HepG2 (cell line): ENCODE measurements around the gene ICAM5. TPM values are rescaled to one million over a fixed set of nuclear protein-coding genes. Genes with fewer than 3 reads are reported as not detected.

ENCODE experiments used
- ASH2L ChIP-seq: fragments of 300-600, 200-600 bp; sonication (generic); IDR thresholded peaks from 2 replicates; pipeline ENCODE4 v1.7.0; 2017; ENCODE audit warnings: low read depth, mild to moderate bottlenecking, moderate library complexity, mixed read lengths, low read length; ENCODE audit not compliant: insufficient read length
- EHMT2 ChIP-seq: fragments of 200-600 bp; sonication (generic); IDR thresholded peaks from 2 replicates; pipeline ENCODE4 v1.7.0; 2017; ENCODE audit warnings: antibody characterized with exemption, low read depth, low read length, borderline replicate concordance
- ESRRA ChIP-seq: sonication (generic); formaldehyde crosslinking; IDR thresholded peaks from 2 replicates; pipeline ENCODE4 v1.5.1; 2020; ENCODE audit warnings: mild to moderate bottlenecking, low read depth, missing genetic modification reagents
- FOXK1 ChIP-seq: sonication (generic); formaldehyde crosslinking; IDR thresholded peaks from 2 replicates; pipeline ENCODE4 v1.4.0; 2020; ENCODE audit warnings: low read depth, missing genetic modification reagents, borderline replicate concordance
- ISL2 ChIP-seq: sonication (generic); formaldehyde crosslinking; IDR thresholded peaks from 2 replicates; pipeline ENCODE4 v1.5.0; 2020; ENCODE audit warnings: missing genetic modification reagents
- LCORL ChIP-seq, 2 experiments: fragments of 450-650 bp in 1 of 2; sonication (generic) in 1 of 2; formaldehyde crosslinking in 1 of 2; IDR thresholded peaks; 2 replicates each; pipeline versions ENCODE4 v1.5.0 to v1.6.1; 2017 to 2020; ENCODE audit warnings: antibody characterized with exemption in 1 of 2, missing genetic modification reagents in 1 of 2
- MIXL1 ChIP-seq: IDR thresholded peaks from 2 replicates; pipeline ENCODE4 v1.6.1; 2016
- MTF1 ChIP-seq: sonication (generic); formaldehyde crosslinking; IDR thresholded peaks from 2 replicates; pipeline ENCODE4 v1.5.0; 2020; ENCODE audit warnings: missing genetic modification reagents
- NR2F2 ChIP-seq: IDR thresholded peaks from 2 replicates; pipeline ENCODE4 v1.6.1; 2012; ENCODE audit warnings: low read depth, inconsistent platforms, borderline replicate concordance
- ZNF225 ChIP-seq: sonication (generic); formaldehyde crosslinking; IDR thresholded peaks from 2 replicates; pipeline ENCODE4 v1.4.0; 2020; ENCODE audit warnings: mild to moderate bottlenecking, missing genetic modification reagents
- ZNF230 ChIP-seq: sonication (generic); formaldehyde crosslinking; IDR thresholded peaks from 2 replicates; pipeline ENCODE4 v1.4.0; 2020; ENCODE audit warnings: mild to moderate bottlenecking, missing genetic modification reagents
- ZNF30 ChIP-seq: sonication (generic); formaldehyde crosslinking; IDR thresholded peaks from 2 replicates; pipeline ENCODE4 v1.5.0; 2020; ENCODE audit warnings: mild to moderate bottlenecking, missing genetic modification reagents
- ZNF350 ChIP-seq: sonication (generic); formaldehyde crosslinking; IDR thresholded peaks from 2 replicates; pipeline ENCODE4 v1.4.0; 2020; ENCODE audit warnings: mild to moderate bottlenecking, low read depth, missing genetic modification reagents, borderline replicate concordance
- ZNF577 ChIP-seq: sonication (generic); formaldehyde crosslinking; IDR thresholded peaks from 2 replicates; pipeline ENCODE4 v1.4.0; 2020; ENCODE audit warnings: mild to moderate bottlenecking, low read depth, missing genetic modification reagents, borderline replicate concordance
- ZNF629 ChIP-seq: sonication (generic); formaldehyde crosslinking; conservative IDR thresholded peaks from 2 replicates; pipeline ENCODE4 v1.5.0; 2020; ENCODE audit warnings: missing genetic modification reagents
- ZNF883 ChIP-seq: sonication (generic); formaldehyde crosslinking; IDR thresholded peaks from 2 replicates; pipeline ENCODE4 v1.5.1; 2020; ENCODE audit warnings: mild to moderate bottlenecking, missing genetic modification reagents; ENCODE audit errors: not compliant biosample characterization
- polyA plus RNA-seq, 8 experiments: library from polyadenylated mRNA; depleted of rRNA in 3 of 8; stranded (reverse) in 7 of 8; unstranded in 1 of 8; fragments of >200 nt; fragmentation: Illumina TruSeq in 4 of 8; extraction: Trizol in 4 of 8; gene quantifications; 2 replicates each; pipeline versions ENCODE4 v1.2.1 to v1.2.3, GENCODE V29; 2011 to 2016; ENCODE audit warnings: low read depth in 4 of 8, missing spikeins in 1 of 8, mixed read lengths in 1 of 8; ENCODE audit not compliant: insufficient read depth in 1 of 8
- total RNA-seq, 5 experiments: library from RNA; depleted of rRNA; stranded (reverse); fragments of >200 nt; fragmentation: Illumina TruSeq; extraction: Trizol; gene quantifications; 2 replicates each; pipeline ENCODE4 v1.2.3, GENCODE V29; 2016; ENCODE audit warnings: low read depth in 1 of 5
- TF ChIP-seq, protein P1 (sequence below): sonication (generic); formaldehyde crosslinking; IDR thresholded peaks from 2 replicates; pipeline ENCODE4 v1.5.1; 2020; ENCODE audit warnings: mild to moderate bottlenecking, moderate library complexity, missing genetic modification reagents
- TF ChIP-seq, protein P2 (sequence below): sonication (generic); formaldehyde crosslinking; IDR thresholded peaks from 2 replicates; pipeline ENCODE4 v1.8.0; 2022; ENCODE audit warnings: mild to moderate bottlenecking, missing genetic modification reagents; ENCODE audit not compliant: insufficient replicate concordance
- TF ChIP-seq, protein P3 (sequence below): sonication (generic); formaldehyde crosslinking; IDR thresholded peaks from 2 replicates; pipeline ENCODE4 v1.5.1; 2020; ENCODE audit warnings: mild to moderate bottlenecking, missing genetic modification reagents
- TF ChIP-seq, protein P4 (sequence below): sonication (generic); formaldehyde crosslinking; IDR thresholded peaks from 2 replicates; pipeline ENCODE4 v1.4.0; 2020; ENCODE audit warnings: missing genetic modification reagents
- TF ChIP-seq, protein P5 (sequence below): sonication (generic); formaldehyde crosslinking; IDR thresholded peaks from 2 replicates; pipeline ENCODE4 v1.4.0; 2020; ENCODE audit warnings: missing genetic modification reagents

ICAM5 gene
- total and polyA plus RNA-seq, 2 of the 13 experiments (the other 11 are each of a cell fraction or from before 2014, with no cell fraction given) = 0.46 to 1.6 TPM

DNA sequence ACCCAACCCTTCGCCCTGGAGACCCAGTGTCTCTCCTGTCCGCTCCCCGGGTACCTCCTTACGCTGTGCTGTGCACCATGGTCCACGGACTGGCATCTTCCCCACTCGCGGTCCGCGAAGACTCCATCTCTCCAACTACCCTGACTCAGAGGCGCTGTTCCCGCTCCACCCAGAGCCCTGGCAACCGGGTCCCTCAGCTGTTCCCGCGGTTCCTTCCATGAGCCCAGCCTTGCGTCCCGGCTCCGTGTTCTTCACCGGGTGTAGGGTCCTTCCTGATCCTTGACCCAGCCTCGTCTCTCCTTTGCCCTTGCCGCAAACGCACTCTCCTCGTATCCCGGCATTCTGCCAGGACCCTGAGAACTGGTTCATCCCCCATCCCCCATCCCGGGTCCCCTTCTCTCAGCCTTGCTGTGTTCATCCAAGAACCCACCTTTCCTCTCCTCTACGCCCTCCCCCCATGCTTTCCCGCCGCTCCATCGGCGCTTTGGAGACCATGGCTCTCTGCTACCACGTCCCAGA, 664 bp downstream of the ICAM5 start (continued):
- TF ChIP-seq, protein P1, sequence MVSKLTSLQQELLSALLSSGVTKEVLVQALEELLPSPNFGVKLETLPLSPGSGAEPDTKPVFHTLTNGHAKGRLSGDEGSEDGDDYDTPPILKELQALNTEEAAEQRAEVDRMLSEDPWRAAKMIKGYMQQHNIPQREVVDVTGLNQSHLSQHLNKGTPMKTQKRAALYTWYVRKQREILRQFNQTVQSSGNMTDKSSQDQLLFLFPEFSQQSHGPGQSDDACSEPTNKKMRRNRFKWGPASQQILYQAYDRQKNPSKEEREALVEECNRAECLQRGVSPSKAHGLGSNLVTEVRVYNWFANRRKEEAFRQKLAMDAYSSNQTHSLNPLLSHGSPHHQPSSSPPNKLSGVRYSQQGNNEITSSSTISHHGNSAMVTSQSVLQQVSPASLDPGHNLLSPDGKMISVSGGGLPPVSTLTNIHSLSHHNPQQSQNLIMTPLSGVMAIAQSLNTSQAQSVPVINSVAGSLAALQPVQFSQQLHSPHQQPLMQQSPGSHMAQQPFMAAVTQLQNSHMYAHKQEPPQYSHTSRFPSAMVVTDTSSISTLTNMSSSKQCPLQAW = 0 out of 2 replicates have a peak, but pooled peaks have one; percentile 5
- TF ChIP-seq ISL2 (CRISPR knock-in tag) = no peak
- no peak for TF ChIP-seq FOXK1 (CRISPR knock-in tag)
- TF ChIP-seq ZNF30 = no peak
- TF ChIP-seq NR2F2 = no peak
- no peak for TF ChIP-seq ASH2L
- no peak for TF ChIP-seq ZNF225
- TF ChIP-seq ESRRA = 0 out of 2 replicates have a peak, but pooled peaks have one; percentile 24
- TF ChIP-seq, protein P2, sequence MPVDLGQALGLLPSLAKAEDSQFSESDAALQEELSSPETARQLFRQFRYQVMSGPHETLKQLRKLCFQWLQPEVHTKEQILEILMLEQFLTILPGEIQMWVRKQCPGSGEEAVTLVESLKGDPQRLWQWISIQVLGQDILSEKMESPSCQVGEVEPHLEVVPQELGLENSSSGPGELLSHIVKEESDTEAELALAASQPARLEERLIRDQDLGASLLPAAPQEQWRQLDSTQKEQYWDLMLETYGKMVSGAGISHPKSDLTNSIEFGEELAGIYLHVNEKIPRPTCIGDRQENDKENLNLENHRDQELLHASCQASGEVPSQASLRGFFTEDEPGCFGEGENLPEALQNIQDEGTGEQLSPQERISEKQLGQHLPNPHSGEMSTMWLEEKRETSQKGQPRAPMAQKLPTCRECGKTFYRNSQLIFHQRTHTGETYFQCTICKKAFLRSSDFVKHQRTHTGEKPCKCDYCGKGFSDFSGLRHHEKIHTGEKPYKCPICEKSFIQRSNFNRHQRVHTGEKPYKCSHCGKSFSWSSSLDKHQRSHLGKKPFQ (CRISPR knock-in tag) = no peak
- TF ChIP-seq MIXL1 = no peak
- no peak for TF ChIP-seq ZNF883
- TF ChIP-seq, protein P3, sequence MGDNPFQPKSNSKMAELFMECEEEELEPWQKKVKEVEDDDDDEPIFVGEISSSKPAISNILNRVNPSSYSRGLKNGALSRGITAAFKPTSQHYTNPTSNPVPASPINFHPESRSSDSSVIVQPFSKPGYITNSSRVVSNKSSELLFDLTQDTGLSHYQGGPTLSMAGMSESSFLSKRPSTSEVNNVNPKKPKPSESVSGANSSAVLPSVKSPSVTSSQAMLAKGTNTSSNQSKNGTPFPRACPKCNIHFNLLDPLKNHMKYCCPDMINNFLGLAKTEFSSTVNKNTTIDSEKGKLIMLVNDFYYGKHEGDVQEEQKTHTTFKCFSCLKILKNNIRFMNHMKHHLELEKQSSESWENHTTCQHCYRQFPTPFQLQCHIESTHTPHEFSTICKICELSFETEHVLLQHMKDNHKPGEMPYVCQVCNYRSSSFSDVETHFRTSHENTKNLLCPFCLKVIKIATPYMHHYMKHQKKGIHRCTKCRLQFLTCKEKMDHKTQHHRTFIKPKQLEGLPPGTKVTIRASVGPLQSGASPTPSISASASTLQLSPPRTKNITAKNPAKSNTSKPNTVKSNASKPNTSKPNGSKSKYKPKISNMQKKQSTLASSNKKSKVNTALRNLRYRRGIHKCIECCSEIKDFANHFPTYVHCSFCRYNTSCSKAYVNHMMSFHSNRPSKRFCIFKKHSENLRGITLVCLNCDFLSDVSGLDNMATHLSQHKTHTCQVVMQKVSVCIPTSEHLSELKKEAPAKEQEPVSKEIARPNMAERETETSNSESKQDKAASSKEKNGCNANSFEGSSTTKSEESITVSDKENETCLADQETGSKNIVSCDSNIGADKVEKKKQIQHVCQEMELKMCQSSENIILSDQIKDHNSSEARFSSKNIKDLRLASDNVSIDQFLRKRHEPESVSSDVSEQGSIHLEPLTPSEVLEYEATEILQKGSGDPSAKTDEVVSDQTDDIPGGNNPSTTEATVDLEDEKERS (CRISPR knock-in tag) = 0 out of 2 replicates have a peak, but pooled peaks have one; percentile 4
- TF ChIP-seq EHMT2 = no peak
- no peak for TF ChIP-seq ZNF629
- TF ChIP-seq ZNF577 (CRISPR knock-in tag) = no peak
- TF ChIP-seq LCORL (IDR thresholded peaks at IDR 0.05) = no peak
- TF ChIP-seq LCORL (CRISPR knock-in tag; IDR thresholded peaks at IDR 0.05) = no peak
- 0 out of 2 replicates have a peak, but pooled peaks have one; percentile 25 for TF ChIP-seq ZNF230
- TF ChIP-seq, protein P4, sequence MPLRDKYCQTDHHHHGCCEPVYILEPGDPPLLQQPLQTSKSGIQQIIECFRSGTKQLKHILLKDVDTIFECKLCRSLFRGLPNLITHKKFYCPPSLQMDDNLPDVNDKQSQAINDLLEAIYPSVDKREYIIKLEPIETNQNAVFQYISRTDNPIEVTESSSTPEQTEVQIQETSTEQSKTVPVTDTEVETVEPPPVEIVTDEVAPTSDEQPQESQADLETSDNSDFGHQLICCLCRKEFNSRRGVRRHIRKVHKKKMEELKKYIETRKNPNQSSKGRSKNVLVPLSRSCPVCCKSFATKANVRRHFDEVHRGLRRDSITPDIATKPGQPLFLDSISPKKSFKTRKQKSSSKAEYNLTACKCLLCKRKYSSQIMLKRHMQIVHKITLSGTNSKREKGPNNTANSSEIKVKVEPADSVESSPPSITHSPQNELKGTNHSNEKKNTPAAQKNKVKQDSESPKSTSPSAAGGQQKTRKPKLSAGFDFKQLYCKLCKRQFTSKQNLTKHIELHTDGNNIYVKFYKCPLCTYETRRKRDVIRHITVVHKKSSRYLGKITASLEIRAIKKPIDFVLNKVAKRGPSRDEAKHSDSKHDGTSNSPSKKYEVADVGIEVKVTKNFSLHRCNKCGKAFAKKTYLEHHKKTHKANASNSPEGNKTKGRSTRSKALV = peak; percentile 57
- TF ChIP-seq, protein P5, sequence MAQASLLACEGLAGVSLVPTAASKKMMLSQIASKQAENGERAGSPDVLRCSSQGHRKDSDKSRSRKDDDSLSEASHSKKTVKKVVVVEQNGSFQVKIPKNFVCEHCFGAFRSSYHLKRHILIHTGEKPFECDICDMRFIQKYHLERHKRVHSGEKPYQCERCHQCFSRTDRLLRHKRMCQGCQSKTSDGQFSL (CRISPR knock-in tag) = no peak
- TF ChIP-seq ZNF350 (CRISPR knock-in tag) = no peak
- no peak for TF ChIP-seq MTF1
